PFSK-1 (cell line): Measurements from ENCODE around the gene INKA2.

Experiments used
- FOXP2 ChIP-seq: optimal IDR thresholded peaks from 2 replicates; pipeline ENCODE3; 2011; ENCODE audit warnings: borderline replicate concordance, control low read depth, inconsistent platforms; ENCODE audit not compliant: insufficient read depth; ENCODE audit errors: extremely low read length, extremely low read depth
- POLR2AphosphoS5 ChIP-seq: IDR thresholded peaks from 2 replicates; pipeline ENCODE4 v1.6.1; 2012; ENCODE audit warnings: low read depth, mild to moderate bottlenecking, control low read depth, low read length, moderate library complexity
- SIN3A ChIP-seq: IDR thresholded peaks from 2 replicates; pipeline ENCODE4 v1.6.1; 2012; ENCODE audit warnings: mild to moderate bottlenecking, low read length, moderate library complexity, borderline replicate concordance; ENCODE audit not compliant: insufficient read depth
- TAF1 ChIP-seq: IDR thresholded peaks from 2 replicates; pipeline ENCODE4 v1.6.1; 2012; ENCODE audit warnings: low read length, control low read depth, borderline replicate concordance; ENCODE audit not compliant: insufficient read depth

- TF ChIP-seq FOXP2 = no peak
- no peak for TF ChIP-seq POLR2AphosphoS5
- TF ChIP-seq SIN3A = no peak
- TF ChIP-seq TAF1 = no peak
These were observed 33.4 kb downstream of the INKA2 start for GRCh38 chr1:111705841-111706240.
